ENCODE measurements around the gene FUS. TPM values are rescaled to one million over a fixed set of nuclear protein-coding genes. Genes with fewer than 3 reads are reported as not detected.
"Not testable (repeated sequence)": the region's sequence is repeated elsewhere in the genome, so short reads cannot be mapped to it uniquely, and the experiment has no call there.

FUS gene
- polyA plus RNA-seq, 1 donor (not counting 4 experiments of a cell fraction or from before 2014, with no cell fraction given): 199 TPM

GRCh38 chr16:31168848-31169247 lies 11.1 kb upstream of the FUS start:
- H3K27ac ChIP-seq (ENCODE audit: control insufficient read depth, insufficient read depth, low read length): no peak overlapping the region
- H2AFZ ChIP-seq (ENCODE audit: control insufficient read depth, low read length): no peak overlapping the region
- FAIRE-seq: no peak
- no peaks in the 10 kb centered on the region for H4K20me1 ChIP-seq (ENCODE audit: control insufficient read depth, extremely low read depth, insufficient read depth, low read length)
- H3K9me1 ChIP-seq (ENCODE audit: control insufficient read depth, extremely low read depth, insufficient read depth, low read length): no peaks in the 10 kb centered on the region
- dilution Hi-C loops (cut with MboI; ENCODE audit: extremely low pct_ligation_motif_present, low sequenced_read_pairs): no loop called here
- no peaks in the 10 kb centered on the region for H3K9me3 ChIP-seq (ENCODE audit: control insufficient read depth, low read depth, low read length)
- no peak for TF ChIP-seq CTCF (optimal IDR thresholded peaks at IDR 0.05 in 1 of 3, IDR thresholded peaks at IDR 0.05 in 1 of 3, conservative IDR thresholded peaks at IDR 0.05 in 1 of 3; ENCODE audit: extremely low read depth in 1 of 3, insufficient read depth in 2 of 3, low read length in 3 of 3)
- no peak overlapping the region for H3K4me3 ChIP-seq (ENCODE audit: control insufficient read depth in 2 of 3, extremely low read depth in 1 of 3, insufficient read depth in 2 of 3, low read depth in 1 of 3, low read length in 3 of 3)
- no peaks in the 10 kb centered on the region for H3K4me1 ChIP-seq (ENCODE audit: control insufficient read depth, extremely low read depth, insufficient read depth, low read length)
- H3K9ac ChIP-seq (ENCODE audit: control insufficient read depth, extremely low read depth, insufficient read depth, low read length): no peak overlapping the region
- no peaks in the 10 kb centered on the region for H3K79me2 ChIP-seq (ENCODE audit: control insufficient read depth, insufficient read depth, low read length)
- no peaks in the 10 kb centered on the region for H3K27me3 ChIP-seq (ENCODE audit: control insufficient read depth, extremely low read depth, insufficient read depth, low read length)
- DNase-seq (ENCODE audit: low read depth, low spot score): no peak
- no peaks in the 10 kb centered on the region for H3K36me3 ChIP-seq (ENCODE audit: control insufficient read depth in 2 of 2, extremely low read depth in 1 of 2, insufficient read depth in 2 of 2, low read length in 2 of 2)
- H3K4me2 ChIP-seq (ENCODE audit: control insufficient read depth, extremely low read depth, insufficient read depth, low read depth, low read length): no peak overlapping the region

GRCh38 chr16:31170048-31170447 lies 9.9 kb upstream of the FUS start:
- H3K4me3 ChIP-seq (ENCODE audit: control insufficient read depth in 2 of 3, extremely low read depth in 1 of 3, insufficient read depth in 2 of 3, low read depth in 1 of 3, low read length in 3 of 3); H3K9me3 ChIP-seq (ENCODE audit: control insufficient read depth, low read depth, low read length); H4K20me1 ChIP-seq (ENCODE audit: control insufficient read depth, extremely low read depth, insufficient read depth, low read length); H3K4me1 ChIP-seq (ENCODE audit: control insufficient read depth, extremely low read depth, insufficient read depth, low read length); H3K27me3 ChIP-seq (ENCODE audit: control insufficient read depth, extremely low read depth, insufficient read depth, low read length); FAIRE-seq; H3K27ac ChIP-seq (ENCODE audit: control insufficient read depth, insufficient read depth, low read length); H3K36me3 ChIP-seq (ENCODE audit: control insufficient read depth in 2 of 2, extremely low read depth in 1 of 2, insufficient read depth in 2 of 2, low read length in 2 of 2); H3K4me2 ChIP-seq (ENCODE audit: control insufficient read depth, extremely low read depth, insufficient read depth, low read depth, low read length); dilution Hi-C loops (cut with MboI; ENCODE audit: extremely low pct_ligation_motif_present, low sequenced_read_pairs); H3K9ac ChIP-seq (ENCODE audit: control insufficient read depth, extremely low read depth, insufficient read depth, low read length); H3K79me2 ChIP-seq (ENCODE audit: control insufficient read depth, insufficient read depth, low read length); H3K9me1 ChIP-seq (ENCODE audit: control insufficient read depth, extremely low read depth, insufficient read depth, low read length); DNase-seq (ENCODE audit: low read depth, low spot score); H2AFZ ChIP-seq (ENCODE audit: control insufficient read depth, low read length): not testable (repeated sequence)

- Histone ChIP-seq H3K4me1 (ENCODE audit: control insufficient read depth, extremely low read depth, insufficient read depth, low read length) (peaks cover 13% of the 10 kb centered on the region), H3K36me3 (ENCODE audit: control insufficient read depth in 2 of 2, extremely low read depth in 1 of 2, insufficient read depth in 2 of 2, low read length in 2 of 2) (peaks cover 0 to 6% of the 10 kb centered on the region in 2 experiments), H3K9me1 (ENCODE audit: control insufficient read depth, extremely low read depth, insufficient read depth, low read length) (no peaks in the 10 kb centered on the region), H3K4me3 (ENCODE audit: control insufficient read depth in 2 of 3, extremely low read depth in 1 of 3, insufficient read depth in 2 of 3, low read depth in 1 of 3, low read length in 3 of 3) (no peak overlapping the region), H3K27ac (ENCODE audit: control insufficient read depth, insufficient read depth, low read length) (no peak overlapping the region), H4K20me1 (ENCODE audit: control insufficient read depth, extremely low read depth, insufficient read depth, low read length) (peaks cover 9% of the 10 kb centered on the region), H3K27me3 (ENCODE audit: control insufficient read depth, extremely low read depth, insufficient read depth, low read length) (no peaks in the 10 kb centered on the region), H3K9ac (ENCODE audit: control insufficient read depth, extremely low read depth, insufficient read depth, low read length) (no peak overlapping the region), H3K9me3 (ENCODE audit: control insufficient read depth, low read depth, low read length) (no peaks in the 10 kb centered on the region), H3K79me2 (ENCODE audit: control insufficient read depth, insufficient read depth, low read length) (peaks cover 22% of the 10 kb centered on the region), H2AFZ (ENCODE audit: control insufficient read depth, low read length) (no peak overlapping the region), H3K4me2 (ENCODE audit: control insufficient read depth, extremely low read depth, insufficient read depth, low read depth, low read length) (no peak overlapping the region)
- dilution Hi-C loops (cut with MboI; ENCODE audit: extremely low pct_ligation_motif_present, low sequenced_read_pairs): no loop called here
- TF ChIP-seq EZH2 (IDR thresholded peaks at IDR 0.05; ENCODE audit: low read length) (no peak), CTCF (optimal IDR thresholded peaks at IDR 0.05 in 1 of 3, IDR thresholded peaks at IDR 0.05 in 1 of 3, conservative IDR thresholded peaks at IDR 0.05 in 1 of 3; ENCODE audit: extremely low read depth in 1 of 3, insufficient read depth in 2 of 3, low read length in 3 of 3) (no peak)
- DNase-seq (ENCODE audit: low read depth, low spot score) (no peak), FAIRE-seq (peak; percentile 17)
Observed at GRCh38 chr16:31177136-31177535, 2.8 kb upstream of the FUS start.
